SW480 (cell line): ENCODE measurements around the gene GAB3.
"Not testable (repeated sequence)": the region's sequence is repeated elsewhere in the genome, so short reads cannot be mapped to it uniquely, and the experiment has no call there.

Source experiments
- DNase-seq: peaks from one replicate; pipeline ENCODE4 v3.0.0-alpha.2; 2016; ENCODE audit warnings: low spot score

Gene GAB3

DNA sequence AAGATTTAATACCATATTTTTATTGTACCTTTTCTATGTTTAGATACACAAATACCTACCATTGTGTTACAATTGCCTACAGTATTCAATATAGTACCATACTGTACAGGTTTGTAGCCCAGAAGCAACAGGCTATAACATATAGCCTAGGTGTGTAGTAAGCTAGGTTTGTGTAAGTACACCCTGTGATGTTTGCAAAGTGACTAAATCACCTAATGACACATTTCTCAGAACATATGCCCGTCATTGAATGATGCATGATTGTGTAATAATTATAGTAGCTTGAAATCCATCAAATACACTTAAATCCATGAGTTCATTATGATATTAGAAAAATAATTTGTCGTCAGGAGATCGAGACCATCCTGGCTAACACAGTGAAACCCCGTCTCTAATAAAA, 30.8 kb downstream of the GAB3 start:
- DNase-seq = no peak

GRCh38 chrX:154719132-154719675, 31.7 kb downstream of the GAB3 start:
- no peak for DNase-seq

DNA sequence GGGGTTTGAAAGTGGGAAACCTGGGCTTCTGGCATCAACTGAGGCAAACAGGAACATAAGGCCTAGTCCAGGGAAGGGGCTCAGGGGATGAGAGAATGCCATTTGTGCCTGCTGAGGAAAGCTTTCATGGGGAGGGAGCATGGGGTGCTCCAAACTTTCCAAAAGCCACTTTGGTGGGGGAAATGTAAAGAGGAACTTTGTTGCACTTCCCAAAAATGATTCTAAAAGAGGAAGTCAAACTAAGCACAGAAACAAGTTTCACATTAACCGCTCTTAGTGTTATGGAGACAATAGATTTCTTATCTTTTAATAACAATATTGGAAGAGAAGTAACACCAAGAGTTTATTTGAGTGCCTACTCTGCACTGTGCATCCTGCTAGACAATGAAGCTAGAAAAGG, 32.3 kb downstream of the GAB3 start:
- no peak for DNase-seq

DNA sequence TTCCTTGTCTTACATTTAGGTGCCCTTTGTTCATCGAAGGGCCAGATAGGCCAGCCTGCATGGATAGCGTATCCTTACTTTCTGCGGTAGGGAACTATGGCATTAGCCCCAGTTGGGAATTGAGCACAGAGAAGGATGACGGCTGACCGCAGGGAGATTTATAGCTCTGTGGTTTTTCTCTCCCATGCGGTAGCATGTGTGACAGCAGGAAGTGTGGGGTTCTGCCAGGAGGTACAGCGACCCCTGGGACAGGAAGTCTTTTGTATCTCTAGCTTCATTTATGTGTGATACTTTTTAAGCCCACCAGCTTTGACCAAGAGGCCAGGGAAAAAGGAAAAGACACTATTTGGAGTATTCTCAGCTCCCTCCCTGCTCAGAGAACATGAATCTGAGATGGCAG, 33.1 kb downstream of the GAB3 start:
- peak; percentile 90 for DNase-seq

DNA sequence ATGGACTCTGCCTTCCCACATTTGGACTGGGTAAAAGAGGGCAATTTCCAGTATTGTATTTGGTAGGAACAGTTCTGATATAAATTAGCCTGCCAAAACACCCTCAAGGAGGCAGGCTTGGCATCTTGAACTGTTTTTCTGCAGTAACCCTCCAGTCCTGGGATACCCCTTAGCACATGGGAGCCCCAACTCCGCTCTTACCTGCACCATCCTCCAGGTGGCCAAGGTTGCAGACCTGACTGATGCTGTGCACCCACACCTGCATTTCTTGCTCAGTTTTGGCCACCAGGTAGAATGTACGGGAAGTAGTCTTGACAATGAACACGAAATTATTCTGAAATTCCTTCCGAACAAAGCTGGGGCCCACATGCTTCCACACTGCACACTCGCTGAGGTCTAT, 35.1 kb downstream of the GAB3 start:
- DNase-seq = no peak

DNA sequence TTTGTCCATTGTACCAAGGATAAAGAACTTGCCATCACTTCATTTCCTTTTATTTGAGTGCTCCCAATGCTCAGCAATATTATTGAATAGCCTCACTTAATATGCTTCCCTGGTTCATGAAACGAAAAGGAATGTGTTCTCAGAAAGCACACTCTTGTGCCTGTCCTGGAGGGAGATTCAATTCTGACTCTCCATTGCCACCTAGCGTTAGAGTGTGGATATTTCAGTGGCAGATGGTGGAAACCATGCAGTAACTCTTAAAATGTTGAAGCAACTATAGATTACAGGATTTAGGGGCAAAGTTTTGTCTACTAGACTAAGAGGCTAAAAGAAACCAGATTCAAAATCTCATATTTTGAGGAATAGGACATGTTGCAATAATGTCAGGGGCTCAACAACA, 36.0 kb downstream of the GAB3 start:
- DNase-seq = peak; percentile 35

GRCh38 chrX:154712781-154713740, 37.8 kb downstream of the GAB3 start:
- DNase-seq = peak; percentile 88

DNA sequence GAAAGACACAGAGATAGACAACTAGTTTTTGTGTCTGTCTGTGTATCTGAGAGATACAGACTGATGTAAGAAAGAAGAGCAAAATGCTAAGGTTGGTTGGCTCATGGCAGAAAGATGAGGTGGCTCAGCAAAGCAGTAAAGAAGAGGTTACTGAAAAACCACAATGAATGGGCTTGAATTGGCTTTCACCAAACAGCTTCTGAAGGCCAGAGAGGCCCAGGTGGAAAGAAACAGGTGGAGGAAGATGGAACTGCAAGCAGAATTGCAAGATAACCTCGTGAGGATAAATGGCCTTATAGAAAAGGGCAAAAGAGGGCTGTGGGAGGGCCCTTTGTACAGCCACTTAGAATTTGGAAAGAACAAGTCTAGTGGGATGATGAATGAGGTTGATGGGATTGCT, 39.6 kb downstream of the GAB3 start:
- no peak for DNase-seq

DNA sequence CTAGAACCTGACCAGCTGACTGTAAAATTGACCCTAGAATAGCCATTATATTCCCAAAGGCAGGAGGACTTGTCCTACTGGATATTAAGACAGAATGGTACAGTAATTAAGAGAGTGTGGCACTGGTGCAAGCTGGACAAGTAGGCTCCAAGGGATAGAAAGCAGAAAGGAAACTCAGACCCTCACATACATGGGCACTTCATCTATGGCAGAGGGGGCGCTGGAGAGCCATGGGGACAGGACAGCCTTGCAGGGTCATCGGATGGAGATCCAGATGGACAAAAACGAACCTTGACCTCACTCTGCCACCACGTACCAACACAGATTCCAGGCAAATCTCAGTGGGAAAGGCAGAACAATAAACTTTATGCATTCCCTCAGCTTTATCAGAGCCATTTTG, 40.6 kb downstream of the GAB3 start:
- no peak for DNase-seq

DNA sequence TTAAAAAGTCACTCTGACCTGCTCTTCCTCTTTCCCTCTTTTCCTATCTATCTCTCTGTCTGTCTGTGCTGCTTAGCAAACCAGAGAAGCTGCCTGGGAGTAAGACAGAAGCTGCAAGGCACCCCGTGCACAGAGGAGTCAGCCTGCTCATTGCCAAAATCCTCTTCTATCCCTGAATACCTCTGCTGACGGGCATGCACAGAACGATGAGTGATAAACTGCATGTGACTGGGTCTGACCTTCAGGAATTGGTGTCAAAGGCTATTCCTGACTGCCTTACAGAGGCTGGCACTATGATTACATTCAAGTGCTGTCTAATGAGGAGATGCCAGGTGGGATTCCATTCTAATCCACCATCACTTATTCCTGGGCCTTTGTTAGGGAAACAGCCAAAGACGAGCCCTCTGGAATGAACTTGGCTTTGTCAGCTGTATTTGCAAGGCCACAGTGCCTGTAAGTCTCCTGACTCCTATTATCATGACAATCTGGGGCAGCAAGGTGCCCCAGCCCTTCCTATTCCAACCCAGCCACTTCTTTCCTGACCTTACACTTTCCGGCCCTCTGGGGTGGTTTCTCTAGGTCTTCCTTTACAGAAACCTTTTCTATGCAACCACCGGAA, 52.1 kb downstream of the GAB3 start:
- DNase-seq = no peak

- no peak for DNase-seq
Measured at GRCh38 chrX:154696676-154697045, 54.2 kb downstream of the GAB3 start.

GRCh38 chrX:154695911-154696675, 54.8 kb downstream of the GAB3 start:
- DNase-seq = no peak

- no peak for DNase-seq
Measured at GRCh38 chrX:154693394-154693793, 57.5 kb downstream of the GAB3 start.

- DNase-seq = not testable (repeated sequence)
Measured at GRCh38 chrX:154690438-154690837, 60.4 kb downstream of the GAB3 start.

- not testable (repeated sequence) for DNase-seq
Measured at GRCh38 chrX:154672084-154672483, 78.8 kb downstream of the GAB3 start.

DNA sequence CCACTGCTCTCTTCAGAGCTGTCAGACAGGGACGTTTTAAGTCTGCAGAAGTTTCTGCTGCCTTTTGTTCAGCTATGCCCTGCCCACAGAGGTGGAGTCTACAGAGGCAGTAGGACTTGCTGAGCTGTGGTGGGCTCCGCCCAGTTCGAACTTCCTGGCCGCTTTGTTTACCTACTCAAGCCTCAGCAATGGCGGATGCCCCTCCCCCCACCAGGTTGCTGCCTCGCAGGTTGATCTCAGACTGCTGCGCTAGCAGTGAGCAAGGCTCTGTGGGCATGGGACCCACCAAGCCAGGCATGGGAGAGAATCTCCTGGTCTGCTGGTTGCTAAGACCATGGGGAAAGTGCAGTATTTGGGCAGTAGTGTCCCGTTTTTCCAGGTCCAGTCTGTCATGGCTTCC, 80.0 kb downstream of the GAB3 start:
- DNase-seq = not testable (repeated sequence)

GRCh38 chrX:154661899-154662298, 89.0 kb downstream of the GAB3 start:
- DNase-seq = no peak

GRCh38 chrX:154661170-154661569, 89.7 kb downstream of the GAB3 start:
- DNase-seq = no peak

DNA sequence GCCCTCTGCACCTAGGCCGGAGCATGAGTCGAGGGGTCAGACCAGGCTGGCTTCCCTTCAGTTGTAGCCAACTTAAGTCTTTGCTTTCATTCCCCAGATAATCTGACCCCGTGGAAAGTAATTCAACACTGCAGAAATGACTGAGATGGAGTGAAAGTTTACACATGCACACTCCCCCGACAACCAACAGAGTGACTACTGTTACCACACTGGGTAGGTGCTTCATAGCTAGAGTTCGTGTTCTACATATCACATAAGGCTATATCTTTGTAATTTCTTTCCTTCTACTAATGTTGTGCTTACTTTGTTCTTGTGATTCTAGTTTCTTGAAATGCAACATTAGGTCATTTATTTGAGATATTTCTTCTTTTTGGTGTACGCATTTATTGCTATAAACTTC, 90.3 kb downstream of the GAB3 start:
- no peak for DNase-seq

- DNase-seq = no peak
Measured at GRCh38 chrX:154658957-154659356, 91.9 kb downstream of the GAB3 start.

- DNase-seq = no peak
Measured at GRCh38 chrX:154658187-154658586, 92.7 kb downstream of the GAB3 start.

DNA sequence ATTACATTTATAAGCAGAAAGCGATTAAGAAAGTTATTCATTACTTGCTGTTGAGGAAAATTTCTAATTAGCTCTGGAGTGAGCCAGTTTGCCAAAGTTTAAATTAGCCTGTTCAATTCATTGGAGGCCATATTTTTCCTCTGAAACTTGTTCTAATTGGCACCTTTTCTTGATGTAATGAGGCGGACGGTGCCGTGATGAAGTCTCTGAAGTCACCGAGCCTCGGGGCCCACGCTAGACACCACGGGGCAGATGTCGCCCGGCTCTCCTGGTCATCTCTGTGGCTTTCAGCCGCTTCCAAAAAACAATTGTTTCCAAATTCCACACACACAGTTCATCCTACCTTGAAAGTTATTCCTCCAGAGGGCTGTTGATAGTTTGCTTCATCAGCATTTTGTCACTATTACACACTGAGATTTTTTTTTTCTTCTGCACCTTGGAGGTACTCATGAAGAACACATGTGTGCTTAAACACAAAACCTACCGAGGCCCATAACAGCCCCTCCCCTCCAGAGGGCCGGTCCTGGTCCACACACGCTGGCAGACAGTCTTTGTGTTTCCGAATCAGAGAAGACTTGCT, 93.6 kb downstream of the GAB3 start:
- no peak for DNase-seq
